GM12878 (cell line): Measurements from ENCODE around the gene FGF19. TPM values are rescaled to one million over a fixed set of nuclear protein-coding genes. Genes with fewer than 3 reads are reported as not detected.

Experiments used
- ATAC-seq: fragments of 200-7000 bp; cut with Tn5 transposase; 3 replicates; pipeline ENCODE4 v1.9.1; 2020; ENCODE audit warnings: mild to moderate bottlenecking, moderate library complexity
- BruUV-seq: library from RNA; stranded (reverse); fragments of 400-500 nt; replicated peaks from 2 replicates; lab custom pipeline; 2021; lab: Mats Ljungman, UMichigan
- CTCF ChIA-PET: fragments of 300-600 bp; sonication (Branson Sonifier 250); formaldehyde crosslinking; extraction: SDS; loops from one replicate; lab custom pipeline; 2021; ENCODE audit warnings: inconsistent platforms; lab: Yijun Ruan, JAX
- POLR2A ChIA-PET: fragments of 350-600 bp; formaldehyde crosslinking; extraction: SDS; loops from one replicate; lab custom pipeline; 2021; ENCODE audit warnings: inconsistent platforms; lab: Charles Lee
- RAD21 ChIA-PET: fragments of 300-600 bp; sonication (Branson Sonifier 250); formaldehyde crosslinking; loops from one replicate; lab custom pipeline; 2023; ENCODE audit warnings: antibody characterized with exemption; ENCODE audit not compliant: unreplicated experiment; lab: Charles Lee
- SMC1A ChIA-PET: fragments of 300-600 bp; sonication (Branson Sonifier 250); formaldehyde crosslinking; loops from one replicate; lab custom pipeline; 2023; ENCODE audit not compliant: unreplicated experiment, uncharacterized antibody; lab: Charles Lee
- DNase-seq: peaks from one replicate; pipeline ENCODE4 v3.0.0-alpha.2; 2011; ENCODE audit warnings: low read depth, low spot score
- FAIRE-seq: peaks from 3 replicates; lab custom pipeline; 2011; peaks lifted over from hg19 to GRCh38; lab: Jason Lieb, UNC
- H2AFZ ChIP-seq: 2 replicates; pipeline ENCODE4 v1.6.0; 2011; ENCODE audit warnings: low read depth, low read length, control low read depth; ENCODE audit not compliant: control insufficient read depth
- H3K27ac ChIP-seq: 2 replicates; pipeline ENCODE4 v1.5.1; 2011; ENCODE audit warnings: control low read depth; ENCODE audit not compliant: control insufficient read depth, insufficient read depth
- H3K27me3 ChIP-seq, 2 experiments: replicated peaks in 1 of 2; 2 replicates each; pipeline versions ENCODE4 v1.6.0 to v1.6.1; 2011; ENCODE audit warnings: low read length in 1 of 2; ENCODE audit not compliant: control insufficient read depth in 2 of 2, insufficient read depth in 2 of 2
- H3K36me3 ChIP-seq, 2 experiments: 2 replicates each; pipeline ENCODE4 v1.5.1; 2011; ENCODE audit warnings: low read length in 1 of 2; ENCODE audit not compliant: control insufficient read depth in 2 of 2, insufficient read depth in 2 of 2
- H3K4me1 ChIP-seq: 2 replicates; pipeline ENCODE4 v1.6.1; 2011; ENCODE audit warnings: mild to moderate bottlenecking, low read length, moderate library complexity, mixed read lengths; ENCODE audit not compliant: control insufficient read depth, insufficient read depth
- H3K4me2 ChIP-seq: 2 replicates; pipeline ENCODE4 v1.6.0; 2011; ENCODE audit warnings: control low read depth; ENCODE audit not compliant: control insufficient read depth, insufficient read depth
- H3K4me3 ChIP-seq: fragments of 200-600 bp; sonication (generic); 2 replicates; pipeline ENCODE4 v1.5.1; 2016
- H3K79me2 ChIP-seq: 2 replicates; pipeline ENCODE4 v1.6.0; 2011; ENCODE audit warnings: low read length; ENCODE audit not compliant: control insufficient read depth, insufficient read depth
- H3K9ac ChIP-seq: 2 replicates; pipeline ENCODE4 v1.8.0; 2011; ENCODE audit warnings: low read length, control low read depth, mixed read lengths; ENCODE audit not compliant: control insufficient read depth, insufficient read depth
- H3K9me3 ChIP-seq: replicated peaks from 3 replicates; pipeline ENCODE4 v1.5.1; 2011; ENCODE audit warnings: mild to moderate bottlenecking, low read length; ENCODE audit not compliant: control insufficient read depth, insufficient read depth
- H4K20me1 ChIP-seq: 2 replicates; pipeline ENCODE4 v1.6.0; 2011; ENCODE audit not compliant: control insufficient read depth, insufficient read depth
- CEBPB ChIP-seq, 2 experiments: fragments of 150-350 bp in 1 of 2; IDR thresholded peaks; 2 replicates each; pipeline ENCODE4 v1.6.1; 2012 to 2014; ENCODE audit warnings: low read depth in 2 of 2, low read length in 2 of 2, borderline replicate concordance in 1 of 2, inconsistent platforms in 1 of 2
- CREB1 ChIP-seq: IDR thresholded peaks from 2 replicates; pipeline ENCODE4 v1.6.1; 2012; ENCODE audit warnings: low read depth, mild to moderate bottlenecking, inconsistent platforms
- IKZF2 ChIP-seq, 2 experiments: fragments of 450-650 bp; IDR thresholded peaks; 2 replicates each; pipeline ENCODE4 v1.6.1; 2017; ENCODE audit warnings: mild to moderate bottlenecking in 2 of 2, moderate library complexity in 2 of 2
- MXI1 ChIP-seq: fragments of 150-350 bp; IDR thresholded peaks from 2 replicates; pipeline ENCODE4 v1.6.1; 2011; ENCODE audit warnings: low read depth, mild to moderate bottlenecking, inconsistent platforms, low read length, improper control_type of control experiment
- NR2F1 ChIP-seq: fragments of 450-650 bp; conservative IDR thresholded peaks from 2 replicates; pipeline ENCODE4 v1.6.1; 2017; ENCODE audit warnings: mild to moderate bottlenecking
- RCOR1 ChIP-seq: conservative IDR thresholded peaks from 2 replicates; pipeline ENCODE4 v1.6.1; 2012; ENCODE audit warnings: low read depth, low read length, improper control_type of control experiment
- SUPT20H ChIP-seq: IDR thresholded peaks from 2 replicates; pipeline ENCODE4 v1.6.1; 2011; ENCODE audit warnings: low read depth, mild to moderate bottlenecking, low read length, moderate library complexity, borderline replicate concordance; ENCODE audit not compliant: control insufficient read depth
- ZNF207 ChIP-seq: fragments of 450-650 bp; IDR thresholded peaks from 2 replicates; pipeline ENCODE4 v1.6.1; 2014; ENCODE audit warnings: antibody characterized with exemption, mild to moderate bottlenecking, borderline replicate concordance
- WGBS: methylation state at CpG from one replicate; pipeline ENCODE4 v1.1.6; 2016; ENCODE audit warnings: low lambda C conversion rate; ENCODE audit not compliant: insufficient replicate concordance, insufficient coverage; ENCODE audit errors: missing lambda C conversion rate; 5-methylcytosine and 5-hydroxymethylcytosine counted together
- in situ Hi-C: fragments of 300-500 bp; cut with MboI; formaldehyde crosslinking; loops from 9 replicates; pipeline ENCODE4 v1.14.3; 2018; ENCODE audit warnings: mixed read lengths
- intact Hi-C: fragments of 100-400 bp; cut with micrococcal nuclease; formaldehyde crosslinking; loops from one replicate; pipeline ENCODE4 v1.14.2; 2022; ENCODE audit not compliant: unreplicated experiment
- polyA plus RNA-seq, 11 experiments: library from polyadenylated mRNA; depleted of rRNA in 4 of 11; unstranded in 6 of 11; stranded (reverse) in 5 of 11; fragments of >200 nt; fragmentation: Nextera tagmentation in 4 of 11; fragmentation: Illumina TruSeq in 1 of 11; extraction: Ambion mirVana in 4 of 11; extraction: Trizol in 1 of 11; gene quantifications; 1 replicate in 1 of 11; 2 replicates in 10 of 11; pipeline versions ENCODE4 v1.2.1 to v1.2.3, GENCODE V29; 2011 to 2016; ENCODE audit warnings: inconsistent platforms in 2 of 11, missing spikeins in 2 of 11, low read depth in 1 of 11
- total RNA-seq, 4 experiments: library from RNA; depleted of rRNA in 3 of 4; stranded (reverse); fragments of >200 nt in 3 of 4; fragmentation: Illumina TruSeq in 1 of 4; extraction: Trizol in 1 of 4; gene quantifications; 2 replicates each; pipeline versions ENCODE4 v1.2.1 to v1.2.3, GENCODE V29; 2013 to 2021
- TF ChIP-seq, protein P1 (sequence below): fragments of 450-650 bp; IDR thresholded peaks from 2 replicates; pipeline ENCODE4 v1.6.1; 2017; ENCODE audit warnings: mild to moderate bottlenecking, low read depth, inconsistent platforms; ENCODE audit not compliant: poor library complexity, severe bottlenecking
- TF ChIP-seq, protein P2 (sequence below): fragments of 450-650 bp; IDR thresholded peaks from 2 replicates; pipeline ENCODE4 v1.6.1; 2017; ENCODE audit warnings: borderline replicate concordance

FGF19 gene
- total and polyA plus RNA-seq, 10 of the 15 experiments (the other 5 are each of a cell fraction or from before 2014, with no cell fraction given) = 0.08 TPM; not detected in 9

DNA sequence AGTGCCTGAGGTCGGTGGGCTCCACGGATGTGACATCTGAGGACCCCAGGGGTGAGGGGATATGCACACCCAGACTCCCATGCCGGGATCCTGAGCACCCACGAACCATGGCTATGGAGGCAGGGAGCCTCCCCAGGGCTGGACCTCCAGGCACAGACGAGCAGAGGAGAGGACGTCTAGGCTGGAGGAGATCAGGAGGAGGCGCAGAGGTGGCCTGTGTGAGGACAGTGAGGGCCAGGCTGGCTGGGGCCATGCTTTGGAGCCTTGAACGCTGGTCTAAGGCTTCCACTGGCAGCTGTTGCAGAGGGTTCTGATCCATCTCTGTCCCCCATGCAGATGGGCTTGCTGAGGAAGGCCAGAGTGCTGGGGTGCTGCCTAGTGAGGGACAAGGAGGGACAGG lies 42.3 kb upstream of the FGF19 start:
- Histone ChIP-seq H3K4me2 (no peak overlapping the region), H3K36me3 (no peaks in the 10 kb centered on the region), H3K27me3 (peaks cover 0 to 2% of the 10 kb centered on the region in 2 experiments; a peak in 3 of 4 replicates), H3K9ac (no peak overlapping the region)
- TF ChIP-seq SUPT20H (no peak), CEBPB (IDR thresholded peaks at IDR 0.05; ENCODE audit: borderline replicate concordance in 1 of 2, low read depth in 2 of 2, low read length in 2 of 2) (no peak), CREB1 (no peak), RCOR1 (no peak), MXI1 (no peak), IKZF2 (IDR thresholded peaks at IDR 0.05) (no peak), ZNF207 (no peak), NR2F1 (no peak)
- TF ChIP-seq, protein P1, sequence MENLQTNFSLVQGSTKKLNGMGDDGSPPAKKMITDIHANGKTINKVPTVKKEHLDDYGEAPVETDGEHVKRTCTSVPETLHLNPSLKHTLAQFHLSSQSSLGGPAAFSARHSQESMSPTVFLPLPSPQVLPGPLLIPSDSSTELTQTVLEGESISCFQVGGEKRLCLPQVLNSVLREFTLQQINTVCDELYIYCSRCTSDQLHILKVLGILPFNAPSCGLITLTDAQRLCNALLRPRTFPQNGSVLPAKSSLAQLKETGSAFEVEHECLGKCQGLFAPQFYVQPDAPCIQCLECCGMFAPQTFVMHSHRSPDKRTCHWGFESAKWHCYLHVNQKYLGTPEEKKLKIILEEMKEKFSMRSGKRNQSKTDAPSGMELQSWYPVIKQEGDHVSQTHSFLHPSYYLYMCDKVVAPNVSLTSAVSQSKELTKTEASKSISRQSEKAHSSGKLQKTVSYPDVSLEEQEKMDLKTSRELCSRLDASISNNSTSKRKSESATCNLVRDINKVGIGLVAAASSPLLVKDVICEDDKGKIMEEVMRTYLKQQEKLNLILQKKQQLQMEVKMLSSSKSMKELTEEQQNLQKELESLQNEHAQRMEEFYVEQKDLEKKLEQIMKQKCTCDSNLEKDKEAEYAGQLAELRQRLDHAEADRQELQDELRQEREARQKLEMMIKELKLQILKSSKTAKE = no peak
- TF ChIP-seq, protein P2, sequence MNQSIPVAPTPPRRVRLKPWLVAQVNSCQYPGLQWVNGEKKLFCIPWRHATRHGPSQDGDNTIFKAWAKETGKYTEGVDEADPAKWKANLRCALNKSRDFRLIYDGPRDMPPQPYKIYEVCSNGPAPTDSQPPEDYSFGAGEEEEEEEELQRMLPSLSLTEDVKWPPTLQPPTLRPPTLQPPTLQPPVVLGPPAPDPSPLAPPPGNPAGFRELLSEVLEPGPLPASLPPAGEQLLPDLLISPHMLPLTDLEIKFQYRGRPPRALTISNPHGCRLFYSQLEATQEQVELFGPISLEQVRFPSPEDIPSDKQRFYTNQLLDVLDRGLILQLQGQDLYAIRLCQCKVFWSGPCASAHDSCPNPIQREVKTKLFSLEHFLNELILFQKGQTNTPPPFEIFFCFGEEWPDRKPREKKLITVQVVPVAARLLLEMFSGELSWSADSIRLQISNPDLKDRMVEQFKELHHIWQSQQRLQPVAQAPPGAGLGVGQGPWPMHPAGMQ = no peak
- TF ChIP-seq, all 136 proteins: peak for 0
- no peaks in the 10 kb centered on the region for H3K9me3 ChIP-seq
- in situ Hi-C loops (no loop called here), intact Hi-C loops (no loop called here)
- H3K4me3 ChIP-seq = no peak overlapping the region
- H3K79me2 ChIP-seq = no peaks in the 10 kb centered on the region
- H4K20me1 ChIP-seq = no peaks in the 10 kb centered on the region
- POLR2A ChIA-PET = no interaction called here
- 12% methylated on average over 8 of the region's 8 CpGs for WGBS
- FAIRE-seq (no peak), ATAC-seq (no peak), DNase-seq (no peak)
- RAD21 ChIA-PET = no interaction called here
- no peak overlapping the region for H2AFZ ChIP-seq
- SMC1A ChIA-PET = no interaction called here
- no TSS peak for BruUV-seq
- CTCF ChIA-PET = no interaction called here
- H3K4me1 ChIP-seq = no peaks in the 10 kb centered on the region
- H3K27ac ChIP-seq = no peak overlapping the region
